ENCODE data around the gene MDM1. TPM values are rescaled to one million over a fixed set of nuclear protein-coding genes. Genes with fewer than 3 reads are reported as not detected.

Gene MDM1
- total and polyA plus RNA-seq, 2 experiments from 2014 or later: 13.6 to 18.9 TPM

GRCh38 chr12:68264857-68265256 lies 67.3 kb downstream of the MDM1 start:
- Histone ChIP-seq H3K4me2 (no peak overlapping the region), H3K27ac (ENCODE audit: low read depth) (no peak overlapping the region), H3K4me3 (no peak overlapping the region), H2AFZ (no peak overlapping the region), H3K9me2 (ENCODE audit: insufficient read depth) (peaks cover 9% of the 10 kb centered on the region), H3K27me3 (ENCODE audit: insufficient read depth) (no peaks in the 10 kb centered on the region), H3K4me1 (ENCODE audit: insufficient read depth) (peaks cover 20% of the 10 kb centered on the region), H3K36me3 (ENCODE audit: insufficient read depth) (no peaks in the 10 kb centered on the region), H4K20me1 (replicated peaks; ENCODE audit: insufficient read depth) (no peaks in the 10 kb centered on the region), H3K79me2 (replicated peaks; ENCODE audit: insufficient read depth) (no peaks in the 10 kb centered on the region), H3F3A (replicated peaks; ENCODE audit: low read depth) (no peaks in the 10 kb centered on the region)
- no peak overlapping the region for H3K27ac Mint-ChIP-seq
- DNase-seq (ENCODE audit: low spot score): no peak
- ATAC-seq: no peak
- no peaks in the 10 kb centered on the region for H3K27me3 Mint-ChIP-seq (ENCODE audit: insufficient read depth, low read depth, poor library complexity)
- no peaks in the 10 kb centered on the region for H3K36me3 Mint-ChIP-seq (ENCODE audit: low read depth)
- H3K9me3 Mint-ChIP-seq: no peaks in the 10 kb centered on the region
- TF ChIP-seq NANOG (IDR thresholded peaks at IDR 0.05; ENCODE audit: borderline replicate concordance) (no peak), CTCF (conservative IDR thresholded peaks at IDR 0.05; ENCODE audit: low read depth in 2 of 2) (no peak), JUNB (IDR thresholded peaks at IDR 0.05; ENCODE audit: unreplicated experiment) (no peak), ZNF462 (CRISPR knock-in tag; IDR thresholded peaks at IDR 0.05) (no peak), POLR2AphosphoS5 (IDR thresholded peaks at IDR 0.05; ENCODE audit: low read depth) (no peak), EZH2 (IDR thresholded peaks at IDR 0.05; ENCODE audit: low read depth, unreplicated experiment) (no peak), STAT1 (IDR thresholded peaks at IDR 0.05; ENCODE audit: unreplicated experiment) (no peak), ETS1 (IDR thresholded peaks at IDR 0.05) (no peak), EZH2phosphoT487 (IDR thresholded peaks at IDR 0.05; ENCODE audit: unreplicated experiment) (no peak), ZNF114 (CRISPR knock-in tag; IDR thresholded peaks at IDR 0.05) (no peak), ZNF331 (CRISPR knock-in tag; IDR thresholded peaks at IDR 0.05; ENCODE audit: low read depth) (no peak)
- TF ChIP-seq, protein P1, sequence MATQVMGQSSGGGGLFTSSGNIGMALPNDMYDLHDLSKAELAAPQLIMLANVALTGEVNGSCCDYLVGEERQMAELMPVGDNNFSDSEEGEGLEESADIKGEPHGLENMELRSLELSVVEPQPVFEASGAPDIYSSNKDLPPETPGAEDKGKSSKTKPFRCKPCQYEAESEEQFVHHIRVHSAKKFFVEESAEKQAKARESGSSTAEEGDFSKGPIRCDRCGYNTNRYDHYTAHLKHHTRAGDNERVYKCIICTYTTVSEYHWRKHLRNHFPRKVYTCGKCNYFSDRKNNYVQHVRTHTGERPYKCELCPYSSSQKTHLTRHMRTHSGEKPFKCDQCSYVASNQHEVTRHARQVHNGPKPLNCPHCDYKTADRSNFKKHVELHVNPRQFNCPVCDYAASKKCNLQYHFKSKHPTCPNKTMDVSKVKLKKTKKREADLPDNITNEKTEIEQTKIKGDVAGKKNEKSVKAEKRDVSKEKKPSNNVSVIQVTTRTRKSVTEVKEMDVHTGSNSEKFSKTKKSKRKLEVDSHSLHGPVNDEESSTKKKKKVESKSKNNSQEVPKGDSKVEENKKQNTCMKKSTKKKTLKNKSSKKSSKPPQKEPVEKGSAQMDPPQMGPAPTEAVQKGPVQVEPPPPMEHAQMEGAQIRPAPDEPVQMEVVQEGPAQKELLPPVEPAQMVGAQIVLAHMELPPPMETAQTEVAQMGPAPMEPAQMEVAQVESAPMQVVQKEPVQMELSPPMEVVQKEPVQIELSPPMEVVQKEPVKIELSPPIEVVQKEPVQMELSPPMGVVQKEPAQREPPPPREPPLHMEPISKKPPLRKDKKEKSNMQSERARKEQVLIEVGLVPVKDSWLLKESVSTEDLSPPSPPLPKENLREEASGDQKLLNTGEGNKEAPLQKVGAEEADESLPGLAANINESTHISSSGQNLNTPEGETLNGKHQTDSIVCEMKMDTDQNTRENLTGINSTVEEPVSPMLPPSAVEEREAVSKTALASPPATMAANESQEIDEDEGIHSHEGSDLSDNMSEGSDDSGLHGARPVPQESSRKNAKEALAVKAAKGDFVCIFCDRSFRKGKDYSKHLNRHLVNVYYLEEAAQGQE (IDR thresholded peaks at IDR 0.05; ENCODE audit: unreplicated experiment): no peak
- H3K4me1 Mint-ChIP-seq: peaks cover 6% of the 10 kb centered on the region
- H3K4me3 Mint-ChIP-seq: no peak overlapping the region

Measured in GM23338 (cell line).